Measurements from ENCODE around the gene DYRK1B.
A peak's percentile ranks its signal among the peaks of the same experiment; 100 is the strongest.
"Not testable (repeated sequence)": the region's sequence is repeated elsewhere in the genome, so short reads cannot be mapped to it uniquely, and the experiment has no call there.

DYRK1B gene

DNA sequence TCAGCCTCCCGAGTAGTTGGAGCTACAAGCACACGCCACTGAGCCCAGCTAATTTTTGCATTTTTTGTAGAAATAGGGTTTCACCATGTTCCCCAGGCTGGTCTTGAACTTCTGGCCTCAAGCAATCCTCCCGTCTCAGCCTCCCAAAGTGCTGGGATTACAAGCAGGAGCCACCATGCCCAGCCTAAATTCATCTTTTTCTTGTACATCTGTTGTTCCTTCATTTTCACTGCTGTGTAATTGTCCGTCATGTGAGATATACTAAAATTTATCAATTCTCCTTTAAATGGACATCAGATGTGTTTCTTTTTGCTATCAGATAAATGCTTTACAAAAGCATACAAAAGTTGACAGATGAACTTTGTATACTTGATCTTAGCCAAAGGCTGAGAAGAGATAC, 22.9 kb downstream of the DYRK1B start:
- no peaks in the 10 kb centered on the region for H3K79me1 ChIP-seq (ENCODE audit: low read depth, low read length)
- H3K9ac ChIP-seq (ENCODE audit: low read depth, low read length, poor library complexity) = no peak overlapping the region
- H4K91ac ChIP-seq (ENCODE audit: low read depth, low read length, poor library complexity) = no peak overlapping the region
- no peak overlapping the region for H2AK5ac ChIP-seq (ENCODE audit: low read depth, low read length)
- H3K18ac ChIP-seq (ENCODE audit: low read length) = no peak overlapping the region
- no peak overlapping the region for H2BK15ac ChIP-seq (ENCODE audit: low read length)
- DNase-seq (ENCODE audit: low spot score) = no peak
- no peaks in the 10 kb centered on the region for H3K9me3 ChIP-seq (replicated peaks in 1 of 2; ENCODE audit: control insufficient read depth in 2 of 2, insufficient read depth in 1 of 2, low read depth in 1 of 2, low read length in 2 of 2)
- H3K36me3 ChIP-seq (replicated peaks in 1 of 2; ENCODE audit: control insufficient read depth in 2 of 2, insufficient read depth in 2 of 2, low read length in 2 of 2) = no peaks in the 10 kb centered on the region
- H2BK120ac ChIP-seq (ENCODE audit: low read depth, low read length) = no peak overlapping the region
- H2AFZ ChIP-seq (ENCODE audit: low read length) = no peak overlapping the region
- peak overlapping the region; percentile 17 for H4K8ac ChIP-seq (ENCODE audit: low read depth, low read length)
- H3K4ac ChIP-seq (ENCODE audit: low read length) = no peak overlapping the region
- no peak overlapping the region for H3K4me2 ChIP-seq (ENCODE audit: insufficient read depth, low read length, poor library complexity, severe bottlenecking)
- WGBS, 2 donors (ENCODE audit: extremely low coverage in 2 of 2, insufficient read length in 2 of 2, insufficient replicate concordance in 1 of 2) = no CpG with 5 or more reads among the region's 4 CpGs
- H2BK12ac ChIP-seq (ENCODE audit: low read length) = no peak overlapping the region
- H3K27me3 ChIP-seq (ENCODE audit: control insufficient read depth in 3 of 3, insufficient read depth in 3 of 3, low read depth in 1 of 3, low read length in 3 of 3) = no peaks in the 10 kb centered on the region
- no peak overlapping the region for H3K23ac ChIP-seq (ENCODE audit: low read depth, low read length, poor library complexity)
- H3K14ac ChIP-seq (ENCODE audit: low read length) = no peak overlapping the region
- H3K4me1 ChIP-seq (ENCODE audit: control insufficient read depth in 2 of 2, insufficient read depth in 1 of 2, low read depth in 1 of 2, low read length in 2 of 2) = no peaks in the 10 kb centered on the region
- H2BK5ac ChIP-seq (ENCODE audit: low read length) = no peak overlapping the region
- H3K4me3 ChIP-seq (ENCODE audit: low read length in 2 of 2) = no peak overlapping the region
- no peak overlapping the region for H3K27ac ChIP-seq (replicated peaks; ENCODE audit: low read length)

DNA sequence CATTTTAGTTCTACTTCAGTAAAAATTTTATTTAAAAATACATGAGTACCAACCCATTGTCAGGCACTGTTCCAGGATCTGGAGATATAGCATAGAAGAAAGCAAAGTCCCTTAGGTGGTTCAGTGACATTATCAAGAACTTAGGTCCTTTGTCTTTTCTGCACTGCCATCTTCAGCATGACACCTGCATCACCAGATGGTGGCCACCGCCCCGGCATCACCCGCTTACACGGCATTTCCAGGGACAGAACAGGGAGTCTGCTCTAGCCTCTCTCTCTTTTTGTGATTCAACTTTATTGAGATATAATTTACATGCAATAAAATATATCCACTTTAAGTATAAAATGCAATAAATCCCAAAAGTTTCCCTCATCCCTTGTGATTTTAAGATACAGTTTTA, 23.5 kb downstream of the DYRK1B start:
- H3K27me3 ChIP-seq (ENCODE audit: control insufficient read depth in 3 of 3, insufficient read depth in 3 of 3, low read depth in 1 of 3, low read length in 3 of 3) = no peaks in the 10 kb centered on the region
- no peak overlapping the region for H2AK5ac ChIP-seq (ENCODE audit: low read depth, low read length)
- DNase-seq (ENCODE audit: low spot score) = no peak
- WGBS, 2 donors (ENCODE audit: extremely low coverage in 2 of 2, insufficient read length in 2 of 2, insufficient replicate concordance in 1 of 2) = no CpG with 5 or more reads among the region's 4 CpGs
- no peak overlapping the region for H2BK120ac ChIP-seq (ENCODE audit: low read depth, low read length)
- H3K23ac ChIP-seq (ENCODE audit: low read depth, low read length, poor library complexity) = no peak overlapping the region
- H3K4me2 ChIP-seq (ENCODE audit: insufficient read depth, low read length, poor library complexity, severe bottlenecking) = no peak overlapping the region
- H2BK5ac ChIP-seq (ENCODE audit: low read length) = no peak overlapping the region
- no peak overlapping the region for H4K8ac ChIP-seq (ENCODE audit: low read depth, low read length)
- no peaks in the 10 kb centered on the region for H3K36me3 ChIP-seq (replicated peaks in 1 of 2; ENCODE audit: control insufficient read depth in 2 of 2, insufficient read depth in 2 of 2, low read length in 2 of 2)
- H3K18ac ChIP-seq (ENCODE audit: low read length) = no peak overlapping the region
- H3K9ac ChIP-seq (ENCODE audit: low read depth, low read length, poor library complexity) = no peak overlapping the region
- no peak overlapping the region for H4K91ac ChIP-seq (ENCODE audit: low read depth, low read length, poor library complexity)
- no peak overlapping the region for H3K14ac ChIP-seq (ENCODE audit: low read length)
- H3K9me3 ChIP-seq (replicated peaks in 1 of 2; ENCODE audit: control insufficient read depth in 2 of 2, insufficient read depth in 1 of 2, low read depth in 1 of 2, low read length in 2 of 2) = no peaks in the 10 kb centered on the region
- no peaks in the 10 kb centered on the region for H3K79me1 ChIP-seq (ENCODE audit: low read depth, low read length)
- no peak overlapping the region for H2BK15ac ChIP-seq (ENCODE audit: low read length)
- H3K4me1 ChIP-seq (ENCODE audit: control insufficient read depth in 2 of 2, insufficient read depth in 1 of 2, low read depth in 1 of 2, low read length in 2 of 2) = no peaks in the 10 kb centered on the region
- H3K27ac ChIP-seq (replicated peaks; ENCODE audit: low read length) = no peak overlapping the region
- H3K4ac ChIP-seq (ENCODE audit: low read length) = no peak overlapping the region
- H2BK12ac ChIP-seq (ENCODE audit: low read length) = no peak overlapping the region
- no peak overlapping the region for H2AFZ ChIP-seq (ENCODE audit: low read length)
- H3K4me3 ChIP-seq (ENCODE audit: low read length in 2 of 2) = no peak overlapping the region

DNA sequence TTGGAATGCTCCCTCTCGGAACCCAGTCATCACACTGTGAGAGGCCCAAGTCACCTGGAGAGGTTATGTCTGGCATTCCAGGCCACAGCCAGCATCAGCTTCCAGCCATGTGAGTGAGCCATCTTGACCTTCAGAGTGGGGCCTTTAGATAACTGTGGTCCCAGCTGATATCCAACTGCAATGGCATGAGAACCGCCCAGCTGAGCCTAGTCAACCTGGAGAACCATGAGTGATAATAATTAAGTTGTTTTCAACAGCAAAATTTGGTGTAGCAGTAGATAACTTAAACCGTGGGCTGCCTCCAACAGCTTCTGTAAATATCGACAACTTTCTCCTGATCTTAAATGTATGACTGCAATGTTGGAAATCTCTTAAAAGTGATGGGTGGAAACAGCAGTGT, 24.6 kb downstream of the DYRK1B start:
- H2AK5ac ChIP-seq (ENCODE audit: low read depth, low read length) = no peak overlapping the region
- H3K14ac ChIP-seq (ENCODE audit: low read length) = no peak overlapping the region
- H3K9ac ChIP-seq (ENCODE audit: low read depth, low read length, poor library complexity) = no peak overlapping the region
- H4K91ac ChIP-seq (ENCODE audit: low read depth, low read length, poor library complexity) = no peak overlapping the region
- no peaks in the 10 kb centered on the region for H3K79me1 ChIP-seq (ENCODE audit: low read depth, low read length)
- no peak for DNase-seq (ENCODE audit: low spot score)
- no CpG with 5 or more reads among the region's 4 CpGs for WGBS, 2 donors (ENCODE audit: extremely low coverage in 2 of 2, insufficient read length in 2 of 2, insufficient replicate concordance in 1 of 2)
- no peak overlapping the region for H3K4ac ChIP-seq (ENCODE audit: low read length)
- H3K4me1 ChIP-seq (ENCODE audit: control insufficient read depth in 2 of 2, insufficient read depth in 1 of 2, low read depth in 1 of 2, low read length in 2 of 2) = no peaks in the 10 kb centered on the region
- H3K36me3 ChIP-seq (replicated peaks in 1 of 2; ENCODE audit: control insufficient read depth in 2 of 2, insufficient read depth in 2 of 2, low read length in 2 of 2) = no peaks in the 10 kb centered on the region
- no peak overlapping the region for H2BK120ac ChIP-seq (ENCODE audit: low read depth, low read length)
- H2BK5ac ChIP-seq (ENCODE audit: low read length) = no peak overlapping the region
- no peak overlapping the region for H2BK15ac ChIP-seq (ENCODE audit: low read length)
- no peak overlapping the region for H3K23ac ChIP-seq (ENCODE audit: low read depth, low read length, poor library complexity)
- no peak overlapping the region for H4K8ac ChIP-seq (ENCODE audit: low read depth, low read length)
- no peak overlapping the region for H2BK12ac ChIP-seq (ENCODE audit: low read length)
- H3K9me3 ChIP-seq (replicated peaks in 1 of 2; ENCODE audit: control insufficient read depth in 2 of 2, insufficient read depth in 1 of 2, low read depth in 1 of 2, low read length in 2 of 2) = no peaks in the 10 kb centered on the region
- H3K4me3 ChIP-seq (ENCODE audit: low read length in 2 of 2) = no peak overlapping the region
- no peak overlapping the region for H3K27ac ChIP-seq (replicated peaks; ENCODE audit: low read length)
- no peaks in the 10 kb centered on the region for H3K27me3 ChIP-seq (ENCODE audit: control insufficient read depth in 3 of 3, insufficient read depth in 3 of 3, low read depth in 1 of 3, low read length in 3 of 3)
- no peak overlapping the region for H2AFZ ChIP-seq (ENCODE audit: low read length)
- H3K4me2 ChIP-seq (ENCODE audit: insufficient read depth, low read length, poor library complexity, severe bottlenecking) = no peak overlapping the region
- no peak overlapping the region for H3K18ac ChIP-seq (ENCODE audit: low read length)

DNA sequence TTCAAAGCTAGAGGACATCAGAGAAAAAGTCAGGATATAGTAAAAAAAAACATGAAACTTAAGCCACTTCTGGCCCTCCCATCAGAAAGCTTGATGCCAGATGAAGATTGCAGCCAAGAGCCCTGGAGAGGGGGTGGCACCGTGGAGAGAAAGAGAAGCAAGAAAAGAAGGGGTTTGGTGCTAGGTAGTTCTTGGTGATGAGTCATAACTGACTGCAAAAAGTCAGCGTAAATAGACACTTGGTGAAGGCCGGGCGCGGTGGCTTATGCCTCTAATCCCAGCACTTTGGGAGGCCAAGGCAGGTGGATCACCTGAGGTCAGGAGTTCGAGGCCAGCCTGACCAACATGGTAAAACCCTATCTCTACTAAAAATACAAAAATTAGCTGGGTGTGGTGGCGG, 25.3 kb downstream of the DYRK1B start:
- not testable (repeated sequence) for H4K91ac ChIP-seq (ENCODE audit: low read depth, low read length, poor library complexity); H2AK5ac ChIP-seq (ENCODE audit: low read depth, low read length); H3K18ac ChIP-seq (ENCODE audit: low read length); H3K14ac ChIP-seq (ENCODE audit: low read length); H4K8ac ChIP-seq (ENCODE audit: low read depth, low read length); H2BK120ac ChIP-seq (ENCODE audit: low read depth, low read length); H3K36me3 ChIP-seq (replicated peaks in 1 of 2; ENCODE audit: control insufficient read depth in 2 of 2, insufficient read depth in 2 of 2, low read length in 2 of 2); DNase-seq (ENCODE audit: low spot score); H2AFZ ChIP-seq (ENCODE audit: low read length); H3K9me3 ChIP-seq (replicated peaks in 1 of 2; ENCODE audit: control insufficient read depth in 2 of 2, insufficient read depth in 1 of 2, low read depth in 1 of 2, low read length in 2 of 2); H3K79me1 ChIP-seq (ENCODE audit: low read depth, low read length); H3K27ac ChIP-seq (replicated peaks; ENCODE audit: low read length); H3K9ac ChIP-seq (ENCODE audit: low read depth, low read length, poor library complexity); H3K27me3 ChIP-seq (ENCODE audit: control insufficient read depth in 3 of 3, insufficient read depth in 3 of 3, low read depth in 1 of 3, low read length in 3 of 3); H3K4me3 ChIP-seq (ENCODE audit: low read length in 2 of 2); H3K4me2 ChIP-seq (ENCODE audit: insufficient read depth, low read length, poor library complexity, severe bottlenecking); H3K4ac ChIP-seq (ENCODE audit: low read length); H3K23ac ChIP-seq (ENCODE audit: low read depth, low read length, poor library complexity); H2BK15ac ChIP-seq (ENCODE audit: low read length); H3K4me1 ChIP-seq (ENCODE audit: control insufficient read depth in 2 of 2, insufficient read depth in 1 of 2, low read depth in 1 of 2, low read length in 2 of 2); H2BK12ac ChIP-seq (ENCODE audit: low read length); H2BK5ac ChIP-seq (ENCODE audit: low read length)
- no CpG with 5 or more reads among the region's 7 CpGs for WGBS, 2 donors (ENCODE audit: extremely low coverage in 2 of 2, insufficient read length in 2 of 2, insufficient replicate concordance in 1 of 2)
